HEK293 (cell line): ENCODE results near the gene KXD1.
A peak's percentile ranks its signal among the peaks of the same experiment; 100 is the strongest.

ENCODE experiments used
- CTCF ChIA-PET: fragments of 350-600 bp; formaldehyde crosslinking; extraction: SDS; loops from one replicate; lab custom pipeline; 2021; ENCODE audit warnings: antibody characterized with exemption; lab: Yijun Ruan, JAX
- POLR2A ChIA-PET: fragments of 300-600 bp; formaldehyde crosslinking; extraction: SDS; loops from one replicate; lab custom pipeline; 2020; ENCODE audit warnings: antibody characterized with exemption, inconsistent platforms; lab: Yijun Ruan, JAX
- H3K27ac ChIP-seq: fragments of 200-500 bp; sonication (Bioruptor generic); 2 replicates; pipeline ENCODE4 v1.5.1; 2014; ENCODE audit warnings: low read depth, low read length, control low read depth, inconsistent platforms; ENCODE audit errors: extremely low read depth
- H3K36me3 ChIP-seq, 2 experiments: fragments of 200-500 bp in 1 of 2; sonication (Bioruptor generic) in 1 of 2; 1 replicate in 1 of 2; 2 replicates in 1 of 2; pipeline ENCODE4 v1.5.1; 2014 to 2017; ENCODE audit warnings: inconsistent platforms in 2 of 2, low read length in 2 of 2; ENCODE audit not compliant: control insufficient read depth in 2 of 2, insufficient read depth in 1 of 2
- H3K4me1 ChIP-seq: fragments of 200-500 bp; sonication (Bioruptor generic); 2 replicates; pipeline ENCODE4 v1.5.1; 2014; ENCODE audit warnings: mild to moderate bottlenecking, low read length, inconsistent platforms; ENCODE audit not compliant: control insufficient read depth, insufficient read depth
- H3K4me3 ChIP-seq: 2 replicates; pipeline ENCODE4 v1.5.1; 2011; ENCODE audit warnings: low read depth, mild to moderate bottlenecking, control low read depth, low read length, moderate library complexity
- H3K9me3 ChIP-seq: fragments of 200-500 bp; sonication (Bioruptor generic); 2 replicates; pipeline ENCODE4 v1.5.1; 2014; ENCODE audit warnings: low read depth, low read length, inconsistent platforms; ENCODE audit not compliant: control insufficient read depth, insufficient read depth
- GLIS1 ChIP-seq: fragments of 450-650 bp; formaldehyde crosslinking; IDR thresholded peaks from 2 replicates; pipeline ENCODE4 v1.5.1; 2016; ENCODE audit warnings: missing biosample characterization, missing genetic modification characterization
- KLF1 ChIP-seq: fragments of 450-650 bp; formaldehyde crosslinking; IDR thresholded peaks from 2 replicates; pipeline ENCODE4 v1.5.1; 2016; ENCODE audit warnings: missing biosample characterization, missing genetic modification characterization
- KLF10 ChIP-seq: fragments of 450-650 bp; IDR thresholded peaks from 2 replicates; pipeline ENCODE4 v1.5.1; 2018; ENCODE audit warnings: missing biosample characterization, mild to moderate bottlenecking, missing genetic modification characterization
- MEIS1 ChIP-seq: sonication (generic); formaldehyde crosslinking; IDR thresholded peaks from 2 replicates; pipeline ENCODE4 v1.8.1; 2022; ENCODE audit warnings: missing genetic modification reagents, mild to moderate bottlenecking, borderline replicate concordance
- RBAK ChIP-seq: fragments of 450-650 bp; formaldehyde crosslinking; IDR thresholded peaks from 2 replicates; pipeline ENCODE4 v1.5.1; 2016; ENCODE audit warnings: missing biosample characterization, missing genetic modification characterization
- SALL2 ChIP-seq: fragments of 450-650 bp; formaldehyde crosslinking; IDR thresholded peaks from 2 replicates; pipeline ENCODE4 v1.5.0; 2017; ENCODE audit warnings: missing biosample characterization, mild to moderate bottlenecking, missing genetic modification characterization, borderline replicate concordance
- ZBTB11 ChIP-seq: fragments of 450-650 bp; formaldehyde crosslinking; conservative IDR thresholded peaks from 2 replicates; pipeline ENCODE4 v1.5.1; 2016; ENCODE audit warnings: low read depth, missing biosample characterization, missing genetic modification characterization
- ZBTB21 ChIP-seq: fragments of 450-650 bp; formaldehyde crosslinking; IDR thresholded peaks from 2 replicates; pipeline ENCODE4 v1.5.1; 2017; ENCODE audit warnings: missing biosample characterization, missing genetic modification characterization
- ZFHX2 ChIP-seq: fragments of 450-650 bp; formaldehyde crosslinking; conservative IDR thresholded peaks from 2 replicates; pipeline ENCODE4 v1.5.1; 2016; ENCODE audit warnings: missing biosample characterization, missing genetic modification characterization
- ZNF274 ChIP-seq, 2 experiments: fragments of 200-500 bp in 1 of 2; fragments of 450-650 bp in 1 of 2; sonication (Bioruptor generic) in 1 of 2; formaldehyde crosslinking in 1 of 2; IDR thresholded peaks; 2 replicates each; pipeline versions ENCODE4 v1.5.1 to v1.6.1; 2014 to 2016; ENCODE audit warnings: borderline replicate concordance in 1 of 2, inconsistent platforms in 1 of 2, low read length in 1 of 2, missing biosample characterization in 1 of 2, missing genetic modification characterization in 1 of 2
- ZNF311 ChIP-seq: fragments of 450-650 bp; formaldehyde crosslinking; IDR thresholded peaks from 2 replicates; pipeline ENCODE4 v1.5.1; 2017; ENCODE audit warnings: missing biosample characterization, missing genetic modification characterization, borderline replicate concordance
- ZNF341 ChIP-seq: fragments of 450-650 bp; formaldehyde crosslinking; IDR thresholded peaks from 2 replicates; pipeline ENCODE4; 2016; ENCODE audit warnings: low read depth, missing biosample characterization, missing genetic modification characterization
- ZNF391 ChIP-seq: fragments of 450-650 bp; formaldehyde crosslinking; IDR thresholded peaks from 2 replicates; pipeline ENCODE4 v1.5.1; 2016; ENCODE audit warnings: low read depth, missing biosample characterization, missing genetic modification characterization, borderline replicate concordance
- ZNF521 ChIP-seq: fragments of 450-650 bp; formaldehyde crosslinking; IDR thresholded peaks from 2 replicates; pipeline ENCODE4 v1.5.1; 2017; ENCODE audit warnings: missing biosample characterization, mild to moderate bottlenecking, missing genetic modification characterization
- ZNF548 ChIP-seq: fragments of 450-650 bp; formaldehyde crosslinking; IDR thresholded peaks from 2 replicates; pipeline ENCODE4 v1.5.1; 2016; ENCODE audit warnings: missing biosample characterization, missing genetic modification characterization
- ZNF626 ChIP-seq: fragments of 450-650 bp; sonication (Bioruptor Pico); formaldehyde crosslinking; IDR thresholded peaks from 2 replicates; pipeline ENCODE4 v1.5.1; 2018; ENCODE audit warnings: missing biosample characterization, missing genetic modification characterization, inconsistent platforms
- ZNF639 ChIP-seq: fragments of 450-650 bp; formaldehyde crosslinking; IDR thresholded peaks from 2 replicates; pipeline ENCODE4 v1.5.1; 2016; ENCODE audit warnings: missing biosample characterization, missing genetic modification characterization
- ZNF768 ChIP-seq: fragments of 450-650 bp; formaldehyde crosslinking; IDR thresholded peaks from 2 replicates; pipeline ENCODE4 v1.5.1; 2018; ENCODE audit warnings: missing biosample characterization, mild to moderate bottlenecking, missing genetic modification characterization
- ZNF837 ChIP-seq: fragments of 450-650 bp; formaldehyde crosslinking; IDR thresholded peaks from 2 replicates; pipeline ENCODE4 v1.5.1; 2016; ENCODE audit warnings: missing biosample characterization, missing genetic modification characterization
- ZSCAN23 ChIP-seq: fragments of 450-650 bp; formaldehyde crosslinking; IDR thresholded peaks from 2 replicates; pipeline ENCODE4 v1.5.1; 2016; ENCODE audit warnings: missing biosample characterization, missing genetic modification characterization
- ZSCAN5A ChIP-seq: fragments of 450-650 bp; formaldehyde crosslinking; IDR thresholded peaks from 2 replicates; pipeline ENCODE4 v1.5.1; 2016; ENCODE audit warnings: missing biosample characterization, missing genetic modification characterization

Gene KXD1

GRCh38 chr19:18607226-18608101 lies 49.8 kb downstream of the KXD1 start (continued):
- peak; percentile 84 for TF ChIP-seq ZFHX2 (tag by site-specific recombination)
- TF ChIP-seq ZBTB11 (tag by site-specific recombination): 0 out of 2 replicates have a peak, but pooled peaks have one; percentile 5
- TF ChIP-seq ZBTB21: no peak
- TF ChIP-seq ZNF274 (IDR thresholded peaks at IDR 0.05; ENCODE audit: low read length): no peak
- no peak for TF ChIP-seq ZNF274 (tag by site-specific recombination; IDR thresholded peaks at IDR 0.05; ENCODE audit: borderline replicate concordance)
- no peak for TF ChIP-seq ZSCAN23 (tag by site-specific recombination)
- 0 out of 2 replicates have a peak, but pooled peaks have one; percentile 8 for TF ChIP-seq ZNF548 (tag by site-specific recombination)
- no peak for TF ChIP-seq ZNF521 (tag by site-specific recombination)
- no peak for TF ChIP-seq ZNF837

GRCh38 chr19:18608102-18608804 lies 50.6 kb downstream of the KXD1 start:
- no peak overlapping the region for H3K4me3 ChIP-seq
- no peaks in the 10 kb centered on the region for H3K36me3 ChIP-seq
- peaks cover 4% of the 10 kb centered on the region for H3K4me1 ChIP-seq
- no peaks in the 10 kb centered on the region for H3K9me3 ChIP-seq
- TF ChIP-seq KLF10 (0 out of 2 replicates have a peak, but pooled peaks have one; percentile 2), ZNF311 (tag by site-specific recombination) (no peak), ZSCAN5A (tag by site-specific recombination) (no peak)
- CTCF ChIA-PET: interaction anchor here (0.6 to 2.0 kb wide), 3 partner anchors 45 to 239 kb away, joined by 3 to 4 read pairs (median 4); no protein-coding TSS in a partner anchor
- POLR2A ChIA-PET: interaction anchor here (0.6 to 1.8 kb wide), 3 partner anchors 19 to 224 kb away, joined by 3 to 4 read pairs (median 4); no protein-coding TSS in a partner anchor
- no peak overlapping the region for H3K27ac ChIP-seq

GRCh38 chr19:18608805-18609716 lies 51.4 kb downstream of the KXD1 start:
- POLR2A ChIA-PET: no interaction called here
- Histone ChIP-seq H3K27ac (no peak overlapping the region), H3K4me3 (no peak overlapping the region), H3K36me3 (no peaks in the 10 kb centered on the region), H3K9me3 (no peaks in the 10 kb centered on the region), H3K4me1 (peaks cover 4% of the 10 kb centered on the region)
- CTCF ChIA-PET: interaction anchor here (0.7 kb wide), 1 partner anchor 52 kb away, joined by 4 read pairs; no protein-coding TSS in a partner anchor
- TF ChIP-seq GLIS1 (tag by site-specific recombination): no peak
- TF ChIP-seq MEIS1 (CRISPR knock-in tag): no peak
- TF ChIP-seq ZNF639 (tag by site-specific recombination): no peak
- TF ChIP-seq RBAK: no peak
- no peak for TF ChIP-seq SALL2
- no peak for TF ChIP-seq ZNF626 (tag by site-specific recombination)
- TF ChIP-seq ZNF768 (tag by site-specific recombination): peak; percentile 59
- TF ChIP-seq ZNF341: peak; percentile 53
- no peak for TF ChIP-seq KLF10
- TF ChIP-seq ZNF391 (tag by site-specific recombination): no peak
- 0 out of 2 replicates have a peak, but pooled peaks have one; percentile 13 for TF ChIP-seq KLF1 (tag by site-specific recombination)
